ENCODE measurements around the gene KCNT1.

GRCh38 chr9:135780086-135780485 lies 78.1 kb downstream of the KCNT1 start:
- TF ChIP-seq CTCF (IDR thresholded peaks at IDR 0.05) (no peak), POLR2A (IDR thresholded peaks at IDR 0.05) (no peak)

Data from esophagus squamous epithelium (tissue), 4 donors.